Parathyroid adenoma (tissue), 2 donors: ENCODE results near the gene DYRK3.

Source experiments
- H2AFZ ChIP-seq: fragments of 300-600 bp; sonication (generic); one replicate; pipeline ENCODE4 v1.7.0; 2017; ENCODE audit warnings: antibody characterized with exemption, mild to moderate bottlenecking
- H3K27ac ChIP-seq: fragments of 300-600 bp; sonication (generic); one replicate; pipeline ENCODE4 v1.7.0; 2017
- H3K27me3 ChIP-seq: fragments of 300-600 bp; sonication (generic); one replicate; pipeline ENCODE4 v1.7.0; 2017; ENCODE audit warnings: low read length; ENCODE audit not compliant: control insufficient read depth, insufficient read depth
- H3K36me3 ChIP-seq: fragments of 300-600 bp; sonication (generic); one replicate; pipeline ENCODE4 v1.7.0; 2017; ENCODE audit warnings: low read length; ENCODE audit not compliant: control insufficient read depth, insufficient read depth
- H3K4me1 ChIP-seq: fragments of 300-600 bp; sonication (generic); one replicate; pipeline ENCODE4 v1.7.0; 2017; ENCODE audit warnings: control low read depth
- H3K4me2 ChIP-seq: fragments of 300-600 bp; sonication (generic); one replicate; pipeline ENCODE4 v1.7.0; 2017; ENCODE audit warnings: low read length
- H3K4me3 ChIP-seq: fragments of 300-600 bp; sonication (generic); one replicate; pipeline ENCODE4 v1.7.0; 2017; ENCODE audit warnings: low read depth, low read length
- H3K79me2 ChIP-seq: fragments of 300-600 bp; sonication (generic); one replicate; pipeline ENCODE4 v1.7.0; 2017; ENCODE audit warnings: control low read depth
- H3K9ac ChIP-seq: fragments of 300-600 bp; sonication (generic); one replicate; pipeline ENCODE4 v1.7.0; 2017; ENCODE audit warnings: mild to moderate bottlenecking
- H3K9me3 ChIP-seq: fragments of 300-600 bp; sonication (generic); one replicate; pipeline ENCODE4 v1.7.0; 2017; ENCODE audit warnings: low read length; ENCODE audit not compliant: control insufficient read depth
- TF ChIP-seq, protein P1 (sequence below): fragments of 300-600 bp; sonication (generic); IDR thresholded peaks from one replicate; pipeline ENCODE4 v1.7.0; 2017; ENCODE audit warnings: antibody characterized with exemption, mild to moderate bottlenecking
- donor health status: primary hyperparathyroidism.

Gene DYRK3

DNA sequence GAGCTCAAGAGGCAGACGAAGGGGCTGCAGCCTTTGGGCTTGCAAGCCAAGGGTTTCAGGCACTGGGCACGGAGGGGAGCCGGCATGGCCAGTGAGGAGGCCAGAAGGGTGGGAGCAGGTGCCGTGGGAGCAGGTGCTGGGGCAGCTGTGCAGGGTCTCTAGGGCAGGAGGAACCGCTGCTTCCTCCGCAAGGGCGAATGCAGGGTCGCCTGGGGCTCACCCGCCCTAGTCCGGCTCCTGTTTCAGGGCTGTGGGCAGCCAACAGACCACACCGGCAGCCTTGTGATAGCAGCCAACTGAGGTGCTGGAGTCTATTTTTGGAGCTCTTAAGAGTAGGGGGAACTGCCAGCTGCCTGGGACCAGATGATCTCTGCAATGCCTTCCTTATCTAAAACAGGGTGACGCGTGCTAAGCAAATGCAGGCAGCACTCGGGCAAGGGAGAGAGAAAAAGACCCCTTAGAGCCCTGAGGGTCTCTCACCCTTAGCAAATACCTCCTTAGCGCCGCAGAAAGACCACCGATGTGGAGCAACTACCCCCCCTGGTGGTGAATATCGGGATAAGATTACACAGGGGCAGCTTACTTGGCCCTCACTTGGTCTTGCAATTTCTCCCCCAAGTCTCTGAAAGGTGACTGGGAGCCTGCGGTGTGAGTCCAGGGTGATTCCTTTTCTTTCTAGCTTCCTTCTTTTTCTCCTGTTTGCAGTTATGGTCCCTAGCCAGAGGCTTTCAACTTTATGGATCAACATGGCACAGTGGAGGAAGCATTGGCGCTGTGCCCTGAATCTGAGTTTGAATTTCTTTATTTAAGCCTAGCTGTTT is 28.7 kb downstream of the DYRK3 start:
- Histone ChIP-seq H3K4me2 (no peak overlapping the region), H3K36me3 (no peaks in the 10 kb centered on the region), H2AFZ (peak overlapping the region; percentile 39), H3K9me3 (no peaks in the 10 kb centered on the region), H3K79me2 (no peaks in the 10 kb centered on the region), H3K9ac (no peak overlapping the region), H3K27me3 (no peaks in the 10 kb centered on the region), H3K27ac (no peak overlapping the region), H3K4me1 (no peaks in the 10 kb centered on the region), H3K4me3 (no peak overlapping the region)
- TF ChIP-seq, protein P1, sequence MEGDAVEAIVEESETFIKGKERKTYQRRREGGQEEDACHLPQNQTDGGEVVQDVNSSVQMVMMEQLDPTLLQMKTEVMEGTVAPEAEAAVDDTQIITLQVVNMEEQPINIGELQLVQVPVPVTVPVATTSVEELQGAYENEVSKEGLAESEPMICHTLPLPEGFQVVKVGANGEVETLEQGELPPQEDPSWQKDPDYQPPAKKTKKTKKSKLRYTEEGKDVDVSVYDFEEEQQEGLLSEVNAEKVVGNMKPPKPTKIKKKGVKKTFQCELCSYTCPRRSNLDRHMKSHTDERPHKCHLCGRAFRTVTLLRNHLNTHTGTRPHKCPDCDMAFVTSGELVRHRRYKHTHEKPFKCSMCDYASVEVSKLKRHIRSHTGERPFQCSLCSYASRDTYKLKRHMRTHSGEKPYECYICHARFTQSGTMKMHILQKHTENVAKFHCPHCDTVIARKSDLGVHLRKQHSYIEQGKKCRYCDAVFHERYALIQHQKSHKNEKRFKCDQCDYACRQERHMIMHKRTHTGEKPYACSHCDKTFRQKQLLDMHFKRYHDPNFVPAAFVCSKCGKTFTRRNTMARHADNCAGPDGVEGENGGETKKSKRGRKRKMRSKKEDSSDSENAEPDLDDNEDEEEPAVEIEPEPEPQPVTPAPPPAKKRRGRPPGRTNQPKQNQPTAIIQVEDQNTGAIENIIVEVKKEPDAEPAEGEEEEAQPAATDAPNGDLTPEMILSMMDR = peak; percentile 77

DNA sequence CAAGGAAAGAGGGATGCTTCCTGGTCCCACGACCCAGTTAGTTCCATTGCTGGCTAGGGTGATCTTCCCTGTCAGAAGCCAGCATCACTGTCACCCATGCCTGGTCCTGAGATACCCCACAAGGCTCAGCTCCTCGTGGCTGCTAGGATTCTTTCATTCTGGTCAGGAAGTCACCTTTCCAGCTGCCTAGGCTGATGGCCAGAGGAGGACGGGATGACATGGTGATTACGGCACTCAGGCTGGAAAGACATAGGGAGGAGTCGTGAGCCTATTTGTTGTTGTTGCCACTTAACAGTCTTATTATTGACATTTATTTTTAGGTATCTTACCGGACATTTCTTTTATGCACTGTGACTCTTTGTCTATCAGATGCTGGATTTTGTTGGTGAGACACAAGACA is 29.4 kb downstream of the DYRK3 start:
- Histone ChIP-seq H3K9ac (no peak overlapping the region), H3K36me3 (no peaks in the 10 kb centered on the region), H3K9me3 (no peaks in the 10 kb centered on the region), H3K27ac (no peak overlapping the region), H3K27me3 (no peaks in the 10 kb centered on the region), H3K79me2 (no peaks in the 10 kb centered on the region), H2AFZ (no peak overlapping the region), H3K4me1 (no peaks in the 10 kb centered on the region), H3K4me3 (no peak overlapping the region), H3K4me2 (no peak overlapping the region)
- TF ChIP-seq, protein P1 = no peak

DNA sequence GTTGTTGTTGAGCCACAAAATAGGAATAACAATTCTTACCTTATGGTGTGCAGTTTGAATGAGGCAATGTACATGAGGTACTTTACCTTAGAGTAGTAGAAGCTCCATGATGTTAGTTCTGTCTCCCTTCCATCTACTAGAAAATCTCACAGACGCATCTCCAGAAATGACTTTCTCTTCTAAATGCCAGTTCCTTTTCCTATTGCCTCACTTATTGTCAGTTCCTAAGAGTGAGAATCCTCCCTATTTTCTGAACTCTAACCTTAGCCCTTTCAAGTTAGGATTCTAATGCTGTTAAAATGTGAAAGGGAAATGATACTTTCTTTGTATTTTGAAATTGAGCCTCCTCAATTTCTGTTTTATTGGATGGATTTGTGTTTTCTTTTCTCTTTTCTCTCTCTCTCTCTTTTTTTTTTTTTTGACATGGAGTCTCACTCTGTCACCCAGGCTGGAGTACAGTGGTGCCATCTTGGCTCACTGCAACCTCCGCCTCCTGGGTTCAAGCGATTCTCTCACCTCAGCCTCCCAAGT is 30.8 kb downstream of the DYRK3 start:
- Histone ChIP-seq H3K27ac (no peak overlapping the region), H3K9me3 (no peaks in the 10 kb centered on the region), H3K4me2 (no peak overlapping the region), H3K9ac (no peak overlapping the region), H3K4me1 (no peaks in the 10 kb centered on the region), H3K27me3 (no peaks in the 10 kb centered on the region), H3K79me2 (no peaks in the 10 kb centered on the region), H3K36me3 (no peaks in the 10 kb centered on the region), H3K4me3 (no peak overlapping the region), H2AFZ (no peak overlapping the region)
- TF ChIP-seq, protein P1 = no peak

DNA sequence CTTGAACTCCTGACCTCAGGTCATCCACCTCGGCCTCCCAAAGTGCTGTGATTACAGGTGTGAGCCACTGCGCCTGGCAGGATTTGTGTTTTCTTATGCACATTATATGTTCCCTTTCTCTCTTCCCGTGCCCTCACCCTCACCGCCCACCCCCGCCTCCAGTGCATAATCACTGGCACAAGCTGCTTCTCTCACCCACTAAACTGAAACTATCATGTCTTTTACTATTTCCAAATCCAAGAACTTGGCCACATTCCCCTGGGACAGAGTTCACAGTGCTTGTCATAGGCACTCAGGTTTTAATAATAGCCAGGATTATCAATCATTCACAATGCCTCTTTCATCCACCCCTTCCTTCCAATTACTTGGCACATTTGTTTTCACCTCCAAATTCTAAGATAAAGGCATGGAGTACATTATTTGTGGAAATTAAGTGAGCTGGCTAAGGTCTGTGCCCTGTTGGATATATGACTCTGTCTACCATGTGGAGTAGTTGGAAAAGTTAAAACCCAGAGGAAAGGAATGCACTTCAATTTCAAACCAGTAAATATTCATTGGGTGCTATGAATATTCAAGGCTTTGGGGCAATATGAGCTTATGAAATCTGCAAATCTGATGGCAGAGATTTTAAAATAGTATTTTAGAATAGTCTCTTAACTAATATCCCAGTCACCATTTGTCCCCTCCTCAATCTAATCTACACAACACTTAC is 31.8 kb downstream of the DYRK3 start:
- H3K4me1 ChIP-seq = no peaks in the 10 kb centered on the region
- no peak overlapping the region for H3K9ac ChIP-seq
- no peaks in the 10 kb centered on the region for H3K9me3 ChIP-seq
- H3K4me2 ChIP-seq = no peak overlapping the region
- H2AFZ ChIP-seq = no peak overlapping the region
- no peak overlapping the region for H3K27ac ChIP-seq
- H3K27me3 ChIP-seq = no peaks in the 10 kb centered on the region
- no peak overlapping the region for H3K4me3 ChIP-seq
- TF ChIP-seq, protein P1 = no peak
- H3K36me3 ChIP-seq = no peaks in the 10 kb centered on the region
- H3K79me2 ChIP-seq = no peaks in the 10 kb centered on the region
